PC-3 (cell line): ENCODE measurements around the gene SNX8.

Source experiments
- CTCF ChIP-seq: fragments of 300-600 bp; sonication (generic); conservative IDR thresholded peaks from 2 replicates; pipeline ENCODE4 v1.5.1; 2017; ENCODE audit warnings: antibody characterized with exemption, low read depth, mild to moderate bottlenecking, low read length
- EZH2 ChIP-seq: fragments of 300-600 bp; sonication (generic); IDR thresholded peaks from one replicate; pipeline ENCODE4 v1.6.1; 2017; ENCODE audit warnings: antibody characterized with exemption, mild to moderate bottlenecking, low read length; ENCODE audit not compliant: unreplicated experiment
- EZH2phosphoT487 ChIP-seq: fragments of 300-600 bp; sonication (generic); IDR thresholded peaks from 2 replicates; pipeline ENCODE4 v1.6.1; 2018; ENCODE audit warnings: mild to moderate bottlenecking, antibody characterized with exemption, low read length, borderline replicate concordance

DNA sequence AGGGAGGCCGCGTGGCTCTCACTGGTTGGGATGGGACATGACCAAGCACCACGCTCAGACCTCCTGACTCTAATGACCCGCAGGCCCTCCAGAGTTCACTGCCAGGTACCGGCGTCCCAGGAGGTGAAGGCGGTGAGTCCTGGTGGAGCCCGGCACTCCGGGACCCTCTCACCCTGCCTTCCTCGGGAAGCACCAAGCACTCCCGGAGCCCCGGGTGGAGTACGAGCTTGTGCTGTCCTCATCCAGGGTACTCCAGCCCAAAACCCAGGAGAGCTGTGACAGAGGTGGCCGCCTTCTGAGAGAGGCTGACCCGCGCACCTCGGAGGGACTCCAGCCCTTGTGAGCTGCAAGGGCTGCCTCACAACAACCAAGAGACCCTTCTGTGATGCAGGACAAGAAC is 90.9 kb downstream of the SNX8 start:
- TF ChIP-seq EZH2phosphoT487 (no peak), EZH2 (no peak), CTCF (no peak)
